H9 (cell line): Measurements from ENCODE around the gene PGBD1. TPM values are rescaled to one million over a fixed set of nuclear protein-coding genes. Genes with fewer than 3 reads are reported as not detected.

Experiments used
- DNase-seq: peaks from one replicate; pipeline ENCODE4 v3.0.0-alpha.2; 2017
- H2AFZ ChIP-seq: one replicate; pipeline ENCODE4 v1.6.1; 2013; ENCODE audit warnings: mild to moderate bottlenecking, low read length, control low read depth, moderate library complexity
- H2AK5ac ChIP-seq: 2 replicates; pipeline ENCODE4 v1.6.1; 2013; ENCODE audit warnings: low read length, control low read depth, mixed read lengths; ENCODE audit not compliant: insufficient read length
- H2BK120ac ChIP-seq: one replicate; pipeline ENCODE4 v1.6.1; 2013; ENCODE audit warnings: low read depth, mild to moderate bottlenecking, low read length, control low read depth, inconsistent platforms; ENCODE audit not compliant: poor library complexity, severe bottlenecking
- H2BK12ac ChIP-seq: 2 replicates; pipeline ENCODE4 v1.6.1; 2013; ENCODE audit warnings: low read length, control low read depth, mixed read lengths, low read depth; ENCODE audit not compliant: insufficient read length
- H2BK15ac ChIP-seq: 2 replicates; pipeline ENCODE4 v1.6.1; 2013; ENCODE audit warnings: low read depth, low read length, control low read depth
- H2BK20ac ChIP-seq: one replicate; pipeline ENCODE4 v1.6.1; 2013; ENCODE audit warnings: low read depth, mild to moderate bottlenecking, low read length, control low read depth, inconsistent platforms; ENCODE audit not compliant: poor library complexity, severe bottlenecking
- H2BK5ac ChIP-seq: 2 replicates; pipeline ENCODE4 v1.6.1; 2013; ENCODE audit warnings: low read length, control low read depth, mixed read lengths; ENCODE audit not compliant: insufficient read length
- H3K14ac ChIP-seq: 2 replicates; pipeline ENCODE4 v1.6.1; 2013; ENCODE audit warnings: low read length, control low read depth; ENCODE audit not compliant: insufficient read depth
- H3K18ac ChIP-seq: 2 replicates; pipeline ENCODE4 v1.6.1; 2013; ENCODE audit warnings: low read depth, mild to moderate bottlenecking, mixed read lengths, low read length, control low read depth; ENCODE audit not compliant: insufficient read length
- H3K23ac ChIP-seq: 2 replicates; pipeline ENCODE4 v1.6.1; 2013; ENCODE audit warnings: low read length, control low read depth, mixed read lengths, low read depth; ENCODE audit not compliant: insufficient read length
- H3K23me2 ChIP-seq: 2 replicates; pipeline ENCODE4 v1.6.1; 2013; ENCODE audit warnings: low read depth, mild to moderate bottlenecking, mixed read lengths, low read length, control low read depth; ENCODE audit not compliant: insufficient read length, poor library complexity, severe bottlenecking
- H3K27ac ChIP-seq: 2 replicates; pipeline ENCODE4 v1.5.1; 2013; ENCODE audit warnings: low read length, control low read depth, mixed read lengths, low read depth; ENCODE audit not compliant: insufficient read length
- H3K27me3 ChIP-seq: 2 replicates; pipeline ENCODE4 v1.6.1; 2013; ENCODE audit warnings: low read length, control low read depth, inconsistent platforms; ENCODE audit not compliant: insufficient read depth
- H3K4ac ChIP-seq: 2 replicates; pipeline ENCODE4 v1.6.1; 2013; ENCODE audit warnings: low read depth, mild to moderate bottlenecking, control low read depth, inconsistent platforms, low read length, moderate library complexity
- H3K4me1 ChIP-seq: 2 replicates; pipeline ENCODE4 v1.6.1; 2013; ENCODE audit warnings: low read length, control low read depth, inconsistent platforms; ENCODE audit not compliant: insufficient read depth
- H3K4me2 ChIP-seq: 2 replicates; pipeline ENCODE4 v1.6.1; 2013; ENCODE audit warnings: low read length, control low read depth, mixed read lengths; ENCODE audit not compliant: insufficient read length, insufficient read depth
- H3K56ac ChIP-seq: 2 replicates; pipeline ENCODE4 v1.6.1; 2013; ENCODE audit warnings: low read depth, mild to moderate bottlenecking, mixed read lengths, low read length, control low read depth; ENCODE audit not compliant: insufficient read length
- H3K79me1 ChIP-seq: 2 replicates; pipeline ENCODE4 v1.6.1; 2013; ENCODE audit warnings: low read depth, mild to moderate bottlenecking, moderate library complexity, low read length, control low read depth, inconsistent platforms; ENCODE audit not compliant: insufficient read depth, poor library complexity, severe bottlenecking
- H3K79me2 ChIP-seq: 2 replicates; pipeline ENCODE4 v1.6.1; 2013; ENCODE audit warnings: low read length, control low read depth, inconsistent platforms; ENCODE audit not compliant: insufficient read depth
- H3K9ac ChIP-seq: 2 replicates; pipeline ENCODE4 v1.6.1; 2013; ENCODE audit warnings: low read length, control low read depth, mixed read lengths; ENCODE audit not compliant: insufficient read length; ENCODE audit errors: extremely low read depth
- H3K9me3 ChIP-seq: one replicate; pipeline ENCODE4 v1.6.1; 2013; ENCODE audit warnings: low read depth, low read length, inconsistent platforms; ENCODE audit not compliant: control insufficient read depth
- H3T11ph ChIP-seq: one replicate; pipeline ENCODE4 v1.6.1; 2013; ENCODE audit warnings: mild to moderate bottlenecking, low read length, control low read depth, inconsistent platforms
- H4K20me1 ChIP-seq: one replicate; pipeline ENCODE4 v1.6.1; 2013; ENCODE audit not compliant: control insufficient read depth, insufficient read length, insufficient read depth
- H4K5ac ChIP-seq: 2 replicates; pipeline ENCODE4 v1.6.1; 2013; ENCODE audit warnings: low read depth, mild to moderate bottlenecking, mixed read lengths, low read length, control low read depth; ENCODE audit not compliant: insufficient read length
- H4K8ac ChIP-seq: replicated peaks from 2 replicates; pipeline ENCODE4 v1.6.1; 2013; ENCODE audit warnings: low read length, control low read depth, mixed read lengths, low read depth; ENCODE audit not compliant: insufficient read length
- H4K91ac ChIP-seq: 2 replicates; pipeline ENCODE4 v1.6.1; 2013; ENCODE audit warnings: low read depth, mild to moderate bottlenecking, moderate library complexity, mixed read lengths, low read length, control low read depth; ENCODE audit not compliant: insufficient read length
- H3K27ac Mint-ChIP-seq, 3 experiments: 2 replicates in 2 of 3; 3 replicates in 1 of 3; pipeline ENCODE4 v1.8.0; 2020 to 2021; ENCODE audit warnings: mixed read lengths in 3 of 3, mild to moderate bottlenecking in 1 of 3, moderate library complexity in 1 of 3
- H3K27me3 Mint-ChIP-seq: 2 replicates; pipeline ENCODE4 v1.8.0; 2021; ENCODE audit warnings: low read depth, mild to moderate bottlenecking, moderate library complexity, mixed read lengths
- H3K36me3 Mint-ChIP-seq, 3 experiments: 2 replicates in 2 of 3; 3 replicates in 1 of 3; pipeline ENCODE4 v1.8.0; 2020 to 2021; ENCODE audit warnings: low read depth in 3 of 3, mixed read lengths in 3 of 3; ENCODE audit not compliant: insufficient read depth in 1 of 3
- H3K4me1 Mint-ChIP-seq, 2 experiments: 2 replicates each; pipeline ENCODE4 v1.8.0; 2020; ENCODE audit warnings: mixed read lengths in 2 of 2
- H3K4me3 Mint-ChIP-seq, 2 experiments: 2 replicates in 1 of 2; 3 replicates in 1 of 2; pipeline ENCODE4 v1.8.0; 2020 to 2021; ENCODE audit warnings: mild to moderate bottlenecking in 2 of 2, mixed read lengths in 2 of 2, moderate library complexity in 1 of 2
- H3K9me3 Mint-ChIP-seq, 2 experiments: 2 replicates in 1 of 2; 3 replicates in 1 of 2; pipeline ENCODE4 v1.8.0; 2020; ENCODE audit warnings: mild to moderate bottlenecking in 2 of 2, mixed read lengths in 2 of 2, moderate library complexity in 1 of 2
- WGBS: extraction: QIAGEN DNeasy Blood & Tissue Kit; methylation state at CpG from one replicate; pipeline ENCODE4 v1.1.7; 2013; ENCODE audit warnings: missing lambda C conversion rate, low lambda C conversion rate, mixed read lengths; ENCODE audit not compliant: insufficient read length; ENCODE audit errors: extremely low coverage; 5-methylcytosine and 5-hydroxymethylcytosine counted together
- total RNA-seq: library from RNA; stranded (reverse); gene quantifications from 2 replicates; pipeline ENCODE4 v1.2.1, GENCODE V29; 2021
- TF ChIP-seq, protein P1 (sequence below): fragments of 200-600 bp; sonication (generic); conservative IDR thresholded peaks from 3 replicates; pipeline ENCODE4 v1.8.0; 2021; ENCODE audit warnings: antibody characterized with exemption, mild to moderate bottlenecking

PGBD1 gene
- total RNA-seq, 1 experiment from 2014 or later = 10.1 TPM

- no peak within 1 kb of the TSS; a peak in 1 of 7 replicates for H3K27ac Mint-ChIP-seq
- Histone ChIP-seq H2BK120ac (peak within 1 kb of the TSS; percentile 93), H3K79me2 (no peaks in the 10 kb centered on the region), H3K14ac (peak within 1 kb of the TSS; percentile 97), H3K4ac (peak within 1 kb of the TSS; percentile 97; the same call in 1 of the 2 replicates), H4K5ac (peak within 1 kb of the TSS; percentile 19), H3K79me1 (no peaks in the 10 kb centered on the region), H3K23ac (no peak within 1 kb of the TSS), H3K4me1 (no peaks in the 10 kb centered on the region), H3K27me3 (no peaks in the 10 kb centered on the region), H3K9me3 (no peaks in the 10 kb centered on the region), H4K8ac (no peak within 1 kb of the TSS), H2AFZ (no peak within 1 kb of the TSS), H2BK5ac (no peak within 1 kb of the TSS), H3K27ac (peak within 1 kb of the TSS; percentile 91), H3T11ph (peak within 1 kb of the TSS; percentile 84), H3K23me2 (peaks cover 14% of the 10 kb centered on the region), H2BK20ac (peak within 1 kb of the TSS; percentile 12), H3K9ac (peak within 1 kb of the TSS; percentile 91), H3K56ac (no peak within 1 kb of the TSS), H3K4me2 (peak within 1 kb of the TSS; percentile 87), H2AK5ac (no peak within 1 kb of the TSS), H4K91ac (no peak within 1 kb of the TSS), H2BK12ac (peak within 1 kb of the TSS; percentile 11), H3K18ac (peak within 1 kb of the TSS; percentile 92), H4K20me1 (no peaks in the 10 kb centered on the region), H2BK15ac (no peak within 1 kb of the TSS)
- peaks cover 9 to 11% of the 10 kb centered on the region in 2 experiments; a peak in 3 of 4 replicates for H3K4me1 Mint-ChIP-seq
- no CpG with 5 or more reads among the region's 35 CpGs for WGBS
- peak; percentile 92 for DNase-seq
- H3K27me3 Mint-ChIP-seq = no peaks in the 10 kb centered on the region
- no peaks in the 10 kb centered on the region; a peak in 2 of 7 replicates for H3K36me3 Mint-ChIP-seq
- peaks cover 0 to 2% of the 10 kb centered on the region in 2 experiments; a peak in 1 of 5 replicates for H3K9me3 Mint-ChIP-seq
- TF ChIP-seq, protein P1, sequence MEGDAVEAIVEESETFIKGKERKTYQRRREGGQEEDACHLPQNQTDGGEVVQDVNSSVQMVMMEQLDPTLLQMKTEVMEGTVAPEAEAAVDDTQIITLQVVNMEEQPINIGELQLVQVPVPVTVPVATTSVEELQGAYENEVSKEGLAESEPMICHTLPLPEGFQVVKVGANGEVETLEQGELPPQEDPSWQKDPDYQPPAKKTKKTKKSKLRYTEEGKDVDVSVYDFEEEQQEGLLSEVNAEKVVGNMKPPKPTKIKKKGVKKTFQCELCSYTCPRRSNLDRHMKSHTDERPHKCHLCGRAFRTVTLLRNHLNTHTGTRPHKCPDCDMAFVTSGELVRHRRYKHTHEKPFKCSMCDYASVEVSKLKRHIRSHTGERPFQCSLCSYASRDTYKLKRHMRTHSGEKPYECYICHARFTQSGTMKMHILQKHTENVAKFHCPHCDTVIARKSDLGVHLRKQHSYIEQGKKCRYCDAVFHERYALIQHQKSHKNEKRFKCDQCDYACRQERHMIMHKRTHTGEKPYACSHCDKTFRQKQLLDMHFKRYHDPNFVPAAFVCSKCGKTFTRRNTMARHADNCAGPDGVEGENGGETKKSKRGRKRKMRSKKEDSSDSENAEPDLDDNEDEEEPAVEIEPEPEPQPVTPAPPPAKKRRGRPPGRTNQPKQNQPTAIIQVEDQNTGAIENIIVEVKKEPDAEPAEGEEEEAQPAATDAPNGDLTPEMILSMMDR = no peak
- H3K4me3 Mint-ChIP-seq = no peak within 1 kb of the TSS
These were observed 54.4 kb downstream of the PGBD1 start, which contains the start of gene ZSCAN31 for GRCh38 chr6:28335564-28336283. Gene ZSCAN31, minus strand, starts transcription at chr6:28336148. Its CDS starts 6,465 bp downstream, at chr6:28329683.
